GM06990 (cell line): Measurements from ENCODE around the gene ZNF608.

Experiments used
- DNase-seq: peaks from one replicate; pipeline ENCODE4 v3.0.0-alpha.2; 2011; ENCODE audit not compliant: insufficient read length; ENCODE audit errors: extremely low read depth
- H3K27me3 ChIP-seq: replicated peaks from 2 replicates; pipeline ENCODE4 v1.6.0; 2011; ENCODE audit warnings: low read length; ENCODE audit not compliant: control insufficient read depth, insufficient read depth
- H3K36me3 ChIP-seq: 2 replicates; pipeline ENCODE4 v1.5.1; 2011; ENCODE audit warnings: low read length; ENCODE audit not compliant: control insufficient read depth, insufficient read depth
- H3K4me3 ChIP-seq: replicated peaks from 2 replicates; pipeline ENCODE4 v1.5.1; 2011; ENCODE audit warnings: low read depth, mild to moderate bottlenecking, control low read depth, low read length
- CTCF ChIP-seq: IDR thresholded peaks from 2 replicates; pipeline ENCODE4 v1.5.1; 2011; ENCODE audit warnings: low read length, control low read depth, mild to moderate bottlenecking, inconsistent platforms; ENCODE audit not compliant: insufficient read depth, poor library complexity, severe bottlenecking

ZNF608 gene

DNA sequence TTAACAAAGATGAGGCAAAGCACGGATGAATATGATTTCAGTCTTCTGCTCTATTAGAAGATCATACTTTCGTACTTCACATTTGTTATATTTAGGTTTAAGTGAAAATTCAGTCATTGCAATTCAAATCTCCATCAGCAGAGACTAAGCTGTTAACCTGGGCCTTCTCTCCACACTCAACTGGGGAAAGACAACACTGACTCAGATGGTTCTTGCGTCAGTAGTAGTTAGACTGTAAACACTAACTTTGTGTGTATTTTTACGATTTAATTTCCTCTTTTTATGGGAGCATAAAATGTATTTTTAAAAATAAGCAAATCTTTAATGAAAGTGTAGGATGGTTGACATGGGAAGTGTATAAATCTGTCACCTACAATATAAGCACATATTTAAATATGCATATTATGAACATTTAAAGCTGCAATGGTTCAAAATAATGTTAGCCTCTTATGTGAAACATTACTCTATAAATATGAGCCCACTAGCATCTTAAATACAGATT is 42.7 kb upstream of the ZNF608 start:
- H3K4me3 ChIP-seq, result no peak overlapping the region

DNA sequence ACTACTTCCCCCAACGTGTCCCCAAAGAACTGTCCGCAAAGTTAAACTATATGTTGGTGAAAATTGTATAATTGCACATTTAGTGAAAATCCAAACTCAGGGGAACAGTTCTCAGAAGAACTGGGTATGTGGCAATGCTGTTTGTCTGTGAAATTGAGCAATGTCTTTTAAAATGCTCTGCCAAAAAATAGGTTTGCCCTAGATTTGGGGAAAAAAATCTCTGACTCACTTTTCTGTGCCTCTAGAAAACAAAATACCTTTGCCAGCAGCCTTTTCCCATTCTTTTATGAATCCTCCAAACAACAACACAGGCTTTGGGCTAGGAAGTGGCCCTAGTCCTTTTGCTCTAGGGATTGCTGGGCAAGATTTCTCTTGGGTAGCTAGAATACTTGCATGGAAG is 37.4 kb upstream of the ZNF608 start:
- Histone ChIP-seq H3K27me3 (no peaks in the 10 kb centered on the region), H3K36me3 (no peaks in the 10 kb centered on the region), H3K4me3 (no peak overlapping the region)
- TF ChIP-seq CTCF, result no peak
- no peak for DNase-seq

More for the DNA sequence above, 42.7 kb upstream of the ZNF608 start:
- H3K27me3 ChIP-seq, result no peaks in the 10 kb centered on the region
- no peaks in the 10 kb centered on the region for H3K36me3 ChIP-seq
- no peak for TF ChIP-seq CTCF
- DNase-seq, result no peak

DNA sequence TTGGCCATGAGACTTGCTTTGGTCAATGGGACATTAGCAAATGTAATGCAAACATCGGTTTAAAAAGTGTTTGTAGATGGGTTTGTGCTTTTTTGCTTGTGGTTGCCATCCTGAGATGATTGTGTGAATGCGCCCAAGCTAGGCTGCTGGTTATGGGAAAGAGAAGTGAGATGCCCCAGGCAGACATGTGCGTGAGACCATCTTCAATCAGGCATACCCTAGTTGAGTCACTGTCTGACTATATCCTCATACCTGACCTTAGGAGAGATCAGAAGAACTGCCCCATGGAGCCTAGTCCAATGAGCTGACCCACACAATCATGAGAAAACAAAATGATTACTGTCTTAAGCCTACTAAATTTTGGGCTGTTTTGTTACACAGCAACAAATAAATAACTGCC is 36.8 kb upstream of the ZNF608 start:
- no peak overlapping the region for H3K4me3 ChIP-seq

DNA sequence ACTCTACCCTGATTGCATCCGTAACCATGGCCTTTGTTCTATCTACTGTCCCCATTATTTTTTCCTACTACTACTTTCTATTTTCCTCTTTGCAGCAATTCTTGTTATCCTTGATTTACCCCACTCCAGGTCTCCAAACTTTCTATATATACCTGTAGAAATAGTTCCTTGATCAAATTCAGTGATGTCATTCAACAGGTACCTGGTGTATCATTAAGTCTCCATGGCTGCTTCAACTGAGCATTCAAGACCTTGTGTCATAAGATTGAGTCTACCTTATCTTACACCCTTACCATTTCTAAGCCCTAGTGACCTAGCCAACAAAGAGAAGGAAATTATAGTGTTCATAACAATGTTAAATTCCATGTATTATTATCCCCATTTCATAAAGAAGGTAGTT is 35.8 kb upstream of the ZNF608 start:
- Histone ChIP-seq H3K4me3 (no peak overlapping the region), H3K27me3 (no peaks in the 10 kb centered on the region), H3K36me3 (no peaks in the 10 kb centered on the region)
- DNase-seq, result no peak
- TF ChIP-seq CTCF, result no peak

More for the DNA sequence above, 36.8 kb upstream of the ZNF608 start:
- H3K27me3 ChIP-seq, result no peaks in the 10 kb centered on the region
- H3K36me3 ChIP-seq, result no peaks in the 10 kb centered on the region
- no peak for TF ChIP-seq CTCF
- peak; percentile 6 for DNase-seq

- Histone ChIP-seq H3K36me3 (no peaks in the 10 kb centered on the region), H3K4me3 (no peak overlapping the region), H3K27me3 (no peaks in the 10 kb centered on the region)
- DNase-seq, result no peak
- no peak for TF ChIP-seq CTCF
Observed at GRCh38 chr5:124780011-124780410, 33.6 kb upstream of the ZNF608 start.
